ENCODE measurements around the gene TREX2.
A peak's percentile ranks its signal among the peaks of the same experiment; 100 is the strongest.

The TREX2 gene

DNA sequence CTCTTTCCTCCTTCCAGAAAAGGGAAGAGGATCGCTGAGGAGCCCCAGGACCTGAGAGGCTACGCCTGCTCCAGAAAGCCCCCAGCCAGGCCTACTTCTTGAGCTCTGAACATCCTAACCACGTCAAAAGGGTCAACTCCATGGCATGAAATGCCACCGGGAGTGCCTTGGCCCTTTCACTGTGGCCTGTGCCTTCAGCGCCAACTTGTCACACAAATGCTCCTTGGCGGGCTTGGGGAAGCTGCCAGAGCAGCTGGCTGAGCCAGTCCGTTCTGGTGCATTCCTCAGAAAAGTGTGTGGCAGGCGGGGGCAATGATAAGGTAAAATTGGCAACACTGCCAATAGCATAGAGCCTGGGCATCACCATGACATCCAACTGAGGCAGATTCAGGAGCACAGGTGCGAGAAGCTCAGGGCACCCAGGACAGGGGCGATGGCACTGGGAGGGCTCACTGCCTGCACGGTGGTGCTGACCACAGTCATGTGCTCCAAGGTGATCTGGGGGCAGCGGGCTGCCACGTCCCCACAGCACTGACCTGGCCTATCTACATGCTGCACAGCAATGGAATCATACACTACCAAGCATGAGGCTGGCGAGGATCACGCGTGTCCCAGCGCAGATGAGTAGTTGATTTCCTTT, 12.1 kb upstream of the TREX2 start:
- no peak overlapping the region for H3K27ac ChIP-seq (ENCODE audit: low read depth, low read length)
- no peak overlapping the region for H2BK12ac ChIP-seq (ENCODE audit: low read length)
- H3K4ac ChIP-seq (ENCODE audit: low read depth, low read length): no peak overlapping the region
- DNase-seq: no peak
- H3K4me2 ChIP-seq (ENCODE audit: low read length): no peak overlapping the region
- H3K23ac ChIP-seq (ENCODE audit: low read length): no peak overlapping the region
- peaks cover 7% of the 10 kb centered on the region for H3K79me1 ChIP-seq (ENCODE audit: low read length)
- H4K8ac ChIP-seq (ENCODE audit: low read depth, low read length): no peak overlapping the region
- no peak overlapping the region for H3K18ac ChIP-seq (ENCODE audit: low read length)
- H3K4me3 ChIP-seq (ENCODE audit: low read depth, low read length): no peak overlapping the region
- no CpG with 5 or more reads among the region's 17 CpGs for WGBS (ENCODE audit: extremely low coverage, insufficient coverage, insufficient read length)
- H2AK5ac ChIP-seq (ENCODE audit: low read length): no peak overlapping the region
- no peak overlapping the region for H2AFZ ChIP-seq (ENCODE audit: insufficient read depth, low read length, poor library complexity)
- H3K4me1 ChIP-seq (ENCODE audit: control insufficient read depth in 1 of 2, insufficient read depth in 2 of 2, low read length in 2 of 2): peaks cover 6 to 10% of the 10 kb centered on the region in 2 experiments
- peaks cover 19 to 20% of the 10 kb centered on the region in 2 experiments for H3K36me3 ChIP-seq (ENCODE audit: control insufficient read depth in 1 of 2, insufficient read depth in 2 of 2, low read length in 2 of 2)
- no peaks in the 10 kb centered on the region for H3K27me3 ChIP-seq (ENCODE audit: insufficient read depth, low read length)
- no peak overlapping the region for H4K12ac ChIP-seq (ENCODE audit: low read depth, low read length)
- H2BK5ac ChIP-seq (ENCODE audit: low read depth, low read length, poor library complexity): no peak overlapping the region
- H3K14ac ChIP-seq (ENCODE audit: low read length): no peak overlapping the region
- H4K91ac ChIP-seq (ENCODE audit: low read depth, low read length): no peak overlapping the region
- H2BK120ac ChIP-seq (ENCODE audit: insufficient read depth, low read length, poor library complexity): no peak overlapping the region
- H3K9ac ChIP-seq (ENCODE audit: low read length): no peak overlapping the region
- H3K79me2 ChIP-seq (ENCODE audit: control insufficient read depth, insufficient read depth, low read length, poor library complexity): no peaks in the 10 kb centered on the region
- no peaks in the 10 kb centered on the region for H3K9me3 ChIP-seq (ENCODE audit: insufficient read depth, low read depth, low read length)

DNA sequence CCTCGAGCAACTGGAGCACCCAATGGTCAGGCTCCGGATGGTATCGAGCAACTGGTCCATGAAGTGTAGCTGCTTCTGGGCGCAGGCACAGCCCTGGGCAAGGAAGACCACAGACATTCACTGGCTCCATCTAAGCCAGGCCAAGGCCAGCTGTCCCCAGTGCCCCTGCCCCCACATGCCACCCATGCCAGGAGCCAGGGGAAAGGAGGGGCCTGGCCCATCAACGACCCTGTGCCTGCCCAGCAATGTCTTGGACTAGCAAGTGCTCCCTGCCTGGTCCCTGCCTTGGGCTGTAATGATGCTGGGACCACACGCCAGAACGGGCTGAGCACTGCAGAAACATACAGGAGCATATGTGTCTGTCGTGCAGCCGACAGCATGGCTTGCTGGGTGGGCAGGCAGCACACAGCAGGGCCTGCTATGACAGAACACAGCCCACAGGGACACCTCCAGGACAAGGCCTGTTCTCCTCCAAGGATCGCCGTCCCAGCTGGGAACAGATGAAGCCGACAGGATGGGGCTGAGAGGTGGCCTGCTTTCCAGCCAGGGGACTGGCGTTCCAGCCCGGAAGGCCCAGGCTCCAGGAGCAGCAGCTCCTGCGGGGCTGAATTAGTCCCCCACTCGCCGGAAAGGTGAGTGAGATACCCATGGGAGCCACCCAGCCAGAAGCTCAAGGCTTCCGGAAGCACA, 11.4 kb upstream of the TREX2 start:
- Histone ChIP-seq H4K8ac (ENCODE audit: low read depth, low read length) (no peak overlapping the region), H3K4me1 (ENCODE audit: control insufficient read depth in 1 of 2, insufficient read depth in 2 of 2, low read length in 2 of 2) (peaks cover 6 to 10% of the 10 kb centered on the region in 2 experiments), H3K14ac (ENCODE audit: low read length) (no peak overlapping the region), H2AFZ (ENCODE audit: insufficient read depth, low read length, poor library complexity) (no peak overlapping the region), H3K4ac (ENCODE audit: low read depth, low read length) (no peak overlapping the region), H3K27me3 (ENCODE audit: insufficient read depth, low read length) (no peaks in the 10 kb centered on the region), H2BK5ac (ENCODE audit: low read depth, low read length, poor library complexity) (no peak overlapping the region), H3K79me1 (ENCODE audit: low read length) (peaks cover 7% of the 10 kb centered on the region), H3K23ac (ENCODE audit: low read length) (no peak overlapping the region), H3K79me2 (ENCODE audit: control insufficient read depth, insufficient read depth, low read length, poor library complexity) (no peaks in the 10 kb centered on the region), H3K4me3 (ENCODE audit: low read depth, low read length) (no peak overlapping the region), H3K27ac (ENCODE audit: low read depth, low read length) (no peak overlapping the region), H3K4me2 (ENCODE audit: low read length) (no peak overlapping the region), H4K91ac (ENCODE audit: low read depth, low read length) (no peak overlapping the region), H4K12ac (ENCODE audit: low read depth, low read length) (peak overlapping the region; percentile 23), H3K18ac (ENCODE audit: low read length) (no peak overlapping the region), H3K9ac (ENCODE audit: low read length) (no peak overlapping the region), H2BK120ac (ENCODE audit: insufficient read depth, low read length, poor library complexity) (no peak overlapping the region), H2AK5ac (ENCODE audit: low read length) (peak overlapping the region; percentile 41), H3K36me3 (ENCODE audit: control insufficient read depth in 1 of 2, insufficient read depth in 2 of 2, low read length in 2 of 2) (peaks cover 14 to 16% of the 10 kb centered on the region in 2 experiments), H2BK12ac (ENCODE audit: low read length) (no peak overlapping the region), H3K9me3 (ENCODE audit: insufficient read depth, low read depth, low read length) (no peaks in the 10 kb centered on the region)
- WGBS (ENCODE audit: extremely low coverage, insufficient coverage, insufficient read length): no CpG with 5 or more reads among the region's 18 CpGs
- DNase-seq: no peak

DNA sequence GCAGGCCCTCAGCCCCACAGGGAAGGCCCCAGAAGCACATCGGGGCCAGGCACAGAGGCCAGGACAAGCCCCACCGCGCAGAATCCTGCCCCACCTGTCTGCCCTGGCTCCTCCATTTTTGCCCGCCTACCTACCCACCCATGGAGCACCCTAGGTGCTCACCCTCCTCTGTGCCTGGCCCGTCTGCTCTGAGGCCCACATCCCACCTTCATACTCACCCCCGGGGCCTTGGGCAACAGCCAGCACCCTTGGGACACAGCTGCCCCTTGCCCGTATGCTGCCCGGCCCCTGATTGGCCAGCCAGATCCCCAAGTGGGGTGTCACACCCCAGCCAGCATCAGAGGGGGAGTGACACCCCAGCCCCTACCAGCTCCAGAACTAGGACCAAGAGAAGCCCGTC, 10.8 kb upstream of the TREX2 start:
- Histone ChIP-seq H4K12ac (ENCODE audit: low read depth, low read length) (no peak overlapping the region), H3K9ac (ENCODE audit: low read length) (no peak overlapping the region), H3K79me1 (ENCODE audit: low read length) (peaks cover 7% of the 10 kb centered on the region), H3K4me3 (ENCODE audit: low read depth, low read length) (no peak overlapping the region), H2BK12ac (ENCODE audit: low read length) (no peak overlapping the region), H3K14ac (ENCODE audit: low read length) (no peak overlapping the region), H4K91ac (ENCODE audit: low read depth, low read length) (no peak overlapping the region), H4K8ac (ENCODE audit: low read depth, low read length) (no peak overlapping the region), H3K4me1 (ENCODE audit: control insufficient read depth in 1 of 2, insufficient read depth in 2 of 2, low read length in 2 of 2) (peaks cover 6 to 10% of the 10 kb centered on the region in 2 experiments), H3K36me3 (ENCODE audit: control insufficient read depth in 1 of 2, insufficient read depth in 2 of 2, low read length in 2 of 2) (peaks cover 11 to 14% of the 10 kb centered on the region in 2 experiments), H3K27ac (ENCODE audit: low read depth, low read length) (no peak overlapping the region), H3K9me3 (ENCODE audit: insufficient read depth, low read depth, low read length) (no peaks in the 10 kb centered on the region), H3K23ac (ENCODE audit: low read length) (no peak overlapping the region), H3K18ac (ENCODE audit: low read length) (no peak overlapping the region), H2BK120ac (ENCODE audit: insufficient read depth, low read length, poor library complexity) (no peak overlapping the region), H2AK5ac (ENCODE audit: low read length) (no peak overlapping the region), H3K79me2 (ENCODE audit: control insufficient read depth, insufficient read depth, low read length, poor library complexity) (no peaks in the 10 kb centered on the region), H2AFZ (ENCODE audit: insufficient read depth, low read length, poor library complexity) (no peak overlapping the region), H3K4ac (ENCODE audit: low read depth, low read length) (no peak overlapping the region), H3K4me2 (ENCODE audit: low read length) (no peak overlapping the region), H2BK5ac (ENCODE audit: low read depth, low read length, poor library complexity) (no peak overlapping the region), H3K27me3 (ENCODE audit: insufficient read depth, low read length) (no peaks in the 10 kb centered on the region)
- no CpG with 5 or more reads among the region's 9 CpGs for WGBS (ENCODE audit: extremely low coverage, insufficient coverage, insufficient read length)
- no peak for DNase-seq

DNA sequence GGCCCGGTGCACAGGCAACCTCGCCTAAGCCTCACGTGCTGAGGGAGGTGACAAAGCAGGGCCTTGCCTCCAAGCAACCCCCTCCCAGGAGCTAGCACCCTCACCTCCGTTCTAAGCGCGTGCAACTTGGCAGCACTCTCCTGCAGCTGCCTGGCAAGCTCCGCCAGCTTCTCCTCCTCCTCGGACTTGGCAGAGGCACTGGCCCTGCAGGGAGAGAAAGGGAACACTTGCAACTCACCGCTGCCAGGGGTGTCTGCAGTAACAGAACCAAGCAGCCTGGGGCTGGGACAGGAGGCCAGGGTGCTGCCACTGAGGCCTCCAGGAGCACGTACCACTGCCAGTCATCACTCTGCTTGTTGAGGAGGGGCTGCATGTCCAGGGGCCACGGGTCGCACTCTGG, 10.3 kb upstream of the TREX2 start:
- Histone ChIP-seq H3K4ac (ENCODE audit: low read depth, low read length) (no peak overlapping the region), H2AFZ (ENCODE audit: insufficient read depth, low read length, poor library complexity) (no peak overlapping the region), H2BK120ac (ENCODE audit: insufficient read depth, low read length, poor library complexity) (no peak overlapping the region), H3K79me2 (ENCODE audit: control insufficient read depth, insufficient read depth, low read length, poor library complexity) (no peaks in the 10 kb centered on the region), H3K27ac (ENCODE audit: low read depth, low read length) (no peak overlapping the region), H3K14ac (ENCODE audit: low read length) (no peak overlapping the region), H3K4me1 (ENCODE audit: control insufficient read depth in 1 of 2, insufficient read depth in 2 of 2, low read length in 2 of 2) (peaks cover 6 to 10% of the 10 kb centered on the region in 2 experiments), H3K27me3 (ENCODE audit: insufficient read depth, low read length) (no peaks in the 10 kb centered on the region), H3K23ac (ENCODE audit: low read length) (no peak overlapping the region), H4K91ac (ENCODE audit: low read depth, low read length) (no peak overlapping the region), H4K12ac (ENCODE audit: low read depth, low read length) (no peak overlapping the region), H3K79me1 (ENCODE audit: low read length) (peaks cover 7% of the 10 kb centered on the region), H4K8ac (ENCODE audit: low read depth, low read length) (no peak overlapping the region), H3K4me3 (ENCODE audit: low read depth, low read length) (no peak overlapping the region), H3K9ac (ENCODE audit: low read length) (no peak overlapping the region), H3K4me2 (ENCODE audit: low read length) (no peak overlapping the region), H2BK5ac (ENCODE audit: low read depth, low read length, poor library complexity) (no peak overlapping the region), H3K9me3 (ENCODE audit: insufficient read depth, low read depth, low read length) (no peaks in the 10 kb centered on the region), H3K36me3 (ENCODE audit: control insufficient read depth in 1 of 2, insufficient read depth in 2 of 2, low read length in 2 of 2) (peaks cover 9 to 12% of the 10 kb centered on the region in 2 experiments), H3K18ac (ENCODE audit: low read length) (no peak overlapping the region), H2BK12ac (ENCODE audit: low read length) (no peak overlapping the region), H2AK5ac (ENCODE audit: low read length) (no peak overlapping the region)
- WGBS (ENCODE audit: extremely low coverage, insufficient coverage, insufficient read length): no CpG with 5 or more reads among the region's 12 CpGs
- no peak for DNase-seq

Data from trophoblast cell (in vitro differentiated cells and primary cell).